Neuronal stem cell (in vitro differentiated cells): ENCODE results near the gene ORMDL1.
A peak's percentile ranks its signal among the peaks of the same experiment; 100 is the strongest.

Experiments
- DNase-seq: peaks from one replicate; pipeline ENCODE4 v3.0.0-alpha.2; 2013; ENCODE audit warnings: low spot score
- H2AFZ ChIP-seq: one replicate; pipeline ENCODE4 v1.6.1; 2013; ENCODE audit warnings: mild to moderate bottlenecking, low read length, inconsistent platforms
- H2AK5ac ChIP-seq: 2 replicates; pipeline ENCODE4 v1.6.1; 2013; ENCODE audit warnings: low read depth, mild to moderate bottlenecking, inconsistent platforms, low read length, moderate library complexity, mixed read lengths
- H2BK120ac ChIP-seq: 2 replicates; pipeline ENCODE4 v1.6.1; 2013; ENCODE audit warnings: low read depth, mild to moderate bottlenecking, inconsistent platforms, low read length, moderate library complexity, mixed read lengths
- H2BK12ac ChIP-seq: one replicate; pipeline ENCODE4 v1.6.1; 2013; ENCODE audit warnings: low read length, inconsistent platforms
- H2BK15ac ChIP-seq: 2 replicates; pipeline ENCODE4 v1.6.1; 2013; ENCODE audit warnings: mild to moderate bottlenecking, low read length, inconsistent platforms, mixed read lengths
- H2BK5ac ChIP-seq: one replicate; pipeline ENCODE4 v1.6.1; 2013; ENCODE audit warnings: inconsistent platforms, mild to moderate bottlenecking, low read length, moderate library complexity
- H3K14ac ChIP-seq: one replicate; pipeline ENCODE4 v1.6.1; 2013; ENCODE audit warnings: low read length, inconsistent platforms
- H3K18ac ChIP-seq: 2 replicates; pipeline ENCODE4 v1.6.1; 2013; ENCODE audit warnings: low read length, inconsistent platforms
- H3K23ac ChIP-seq: 2 replicates; pipeline ENCODE4 v1.6.1; 2013; ENCODE audit warnings: low read depth, mild to moderate bottlenecking, mixed read lengths, low read length, inconsistent platforms; ENCODE audit not compliant: poor library complexity
- H3K27ac ChIP-seq: replicated peaks from 3 replicates; pipeline ENCODE4 v1.5.1; 2013; ENCODE audit warnings: low read length, inconsistent platforms
- H3K27me3 ChIP-seq, 3 experiments: 2 replicates each; pipeline ENCODE4 v1.6.1; 2013; ENCODE audit warnings: low read length in 3 of 3, mild to moderate bottlenecking in 2 of 3, inconsistent platforms in 1 of 3, low read depth in 1 of 3, mixed read lengths in 1 of 3, moderate library complexity in 1 of 3; ENCODE audit not compliant: control insufficient read depth in 3 of 3, insufficient read depth in 3 of 3
- H3K36me3 ChIP-seq, 2 donors: replicated peaks in 1 of 2; 2 replicates each; pipeline ENCODE4 v1.6.1; 2013; ENCODE audit warnings: low read length in 2 of 2; ENCODE audit not compliant: control insufficient read depth in 2 of 2, insufficient read depth in 2 of 2
- H3K4ac ChIP-seq: 2 replicates; pipeline ENCODE4 v1.6.1; 2013; ENCODE audit warnings: inconsistent platforms, mild to moderate bottlenecking, low read length, moderate library complexity
- H3K4me1 ChIP-seq, 2 donors: 1 replicate in 1 of 2; 2 replicates in 1 of 2; pipeline ENCODE4 v1.6.1; 2013; ENCODE audit warnings: low read length in 2 of 2, low read depth in 1 of 2; ENCODE audit not compliant: control insufficient read depth in 2 of 2, insufficient read depth in 1 of 2
- H3K4me2 ChIP-seq: one replicate; pipeline ENCODE4 v1.6.1; 2013; ENCODE audit warnings: mild to moderate bottlenecking, low read length, inconsistent platforms; ENCODE audit not compliant: insufficient read depth, poor library complexity, severe bottlenecking
- H3K4me3 ChIP-seq, 2 donors: 2 replicates each; pipeline ENCODE4 v1.5.1; 2013; ENCODE audit warnings: low read length in 2 of 2, mild to moderate bottlenecking in 2 of 2, inconsistent platforms in 1 of 2, moderate library complexity in 1 of 2
- H3K79me1 ChIP-seq: one replicate; pipeline ENCODE4 v1.6.1; 2013; ENCODE audit warnings: low read depth, mild to moderate bottlenecking, inconsistent platforms, low read length, moderate library complexity
- H3K9ac ChIP-seq: one replicate; pipeline ENCODE4 v1.6.1; 2013; ENCODE audit warnings: mild to moderate bottlenecking, low read depth, low read length, inconsistent platforms; ENCODE audit not compliant: poor library complexity
- H3K9me3 ChIP-seq, 2 donors: replicated peaks in 1 of 2; 2 replicates each; pipeline versions ENCODE3 to v1.6.1; 2013; ENCODE audit warnings: low read length in 2 of 2, mild to moderate bottlenecking in 2 of 2, inconsistent platforms in 1 of 2, low read depth in 1 of 2, mixed read lengths in 1 of 2, moderate library complexity in 1 of 2; ENCODE audit not compliant: control insufficient read depth in 2 of 2, insufficient read depth in 1 of 2
- H4K8ac ChIP-seq: one replicate; pipeline ENCODE4 v1.6.1; 2013; ENCODE audit warnings: low read depth, mild to moderate bottlenecking, inconsistent platforms, low read length, moderate library complexity
- H4K91ac ChIP-seq: one replicate; pipeline ENCODE4 v1.6.1; 2013; ENCODE audit warnings: low read length, low read depth, mild to moderate bottlenecking, inconsistent platforms; ENCODE audit not compliant: poor library complexity
- WGBS, 2 donors: extraction: QIAGEN DNeasy Blood & Tissue Kit; methylation state at CpG; one replicate each; pipeline ENCODE4 v1.1.7; 2013; ENCODE audit warnings: missing lambda C conversion rate in 2 of 2, mixed read lengths in 1 of 2; ENCODE audit not compliant: insufficient read length in 2 of 2, insufficient replicate concordance in 1 of 2; ENCODE audit errors: extremely low coverage in 2 of 2; 5-methylcytosine and 5-hydroxymethylcytosine counted together

The ORMDL1 gene

DNA sequence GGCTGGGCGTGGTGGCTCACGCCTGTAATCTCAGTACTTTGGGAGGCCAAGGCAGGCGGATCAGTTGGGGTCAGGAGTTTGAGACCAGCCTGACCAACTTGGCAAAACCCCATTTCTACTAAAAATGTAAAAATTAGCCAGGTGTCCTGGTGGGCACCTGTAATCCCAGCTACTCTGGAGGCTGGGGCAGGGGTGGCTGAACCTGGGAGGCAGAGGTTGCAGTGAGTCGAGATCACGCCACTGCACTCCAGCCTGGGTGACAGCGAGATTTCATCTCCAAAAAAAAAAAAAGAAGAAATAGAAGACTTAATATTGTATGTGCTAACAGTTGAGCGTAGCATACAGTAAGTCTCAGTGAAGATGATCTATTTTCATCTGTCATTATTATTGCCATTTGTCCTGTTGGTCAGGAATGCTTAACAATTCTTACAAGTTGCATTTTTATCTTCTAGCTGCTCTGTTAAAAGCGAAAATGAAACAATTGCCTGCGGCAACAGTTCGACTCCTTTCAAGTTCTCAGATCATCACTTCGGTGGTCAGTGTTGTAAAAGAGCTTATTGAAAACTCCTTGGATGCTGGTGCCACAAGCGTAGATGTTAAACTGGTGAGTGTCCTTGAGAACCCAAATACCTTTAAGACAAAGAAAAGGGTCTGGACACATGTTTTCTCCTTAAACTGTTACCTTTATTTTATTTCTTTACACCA is 7.4 kb upstream of the ORMDL1 start:
- Histone ChIP-seq H3K79me1 (no peaks in the 10 kb centered on the region), H3K27me3 (no peaks in the 10 kb centered on the region), H2BK5ac (no peak overlapping the region), H3K14ac (no peak overlapping the region), H3K18ac (no peak overlapping the region), H3K36me3 (peaks cover 7 to 97% of the 10 kb centered on the region in 2 donors), H3K9ac (no peak overlapping the region), H4K91ac (no peak overlapping the region), H3K9me3 (no peaks in the 10 kb centered on the region), H2BK15ac (no peak overlapping the region), H2AK5ac (no peak overlapping the region), H3K27ac (no peak overlapping the region), H3K23ac (no peak overlapping the region), H3K4ac (no peak overlapping the region), H2BK12ac (no peak overlapping the region), H4K8ac (no peak overlapping the region), H3K4me3 (no peak overlapping the region), H2AFZ (no peak overlapping the region), H3K4me1 (no peaks in the 10 kb centered on the region), H3K4me2 (no peak overlapping the region), H2BK120ac (no peak overlapping the region)
- DNase-seq: no peak
- WGBS, 2 donors: no CpG with 5 or more reads among the region's 12 CpGs

DNA sequence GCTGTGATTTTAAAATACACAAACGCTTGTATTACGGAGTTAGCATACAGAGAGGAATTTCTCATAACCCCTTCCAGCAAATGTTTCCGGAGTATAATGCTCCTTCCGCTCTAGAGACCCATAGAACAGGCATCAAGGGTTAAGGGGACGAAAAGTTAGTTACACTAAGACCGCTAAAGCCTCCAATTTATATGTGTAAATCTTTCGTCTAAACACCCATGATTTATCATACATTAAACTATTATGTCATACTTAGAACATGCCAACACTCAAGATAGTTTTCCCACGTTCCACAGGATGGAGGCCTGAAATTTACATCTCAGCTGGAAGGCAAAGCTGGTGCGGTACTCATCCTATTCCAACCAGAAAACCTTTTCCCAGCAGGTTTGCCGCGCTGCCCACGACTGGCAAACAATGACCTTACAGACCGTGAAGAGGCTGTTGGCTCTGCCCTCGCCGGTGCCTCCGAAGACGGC is 650 bp downstream of the ORMDL1 start:
- Histone ChIP-seq H2BK120ac (no peak overlapping the region), H3K14ac (peak overlapping the region; percentile 98)

DNA sequence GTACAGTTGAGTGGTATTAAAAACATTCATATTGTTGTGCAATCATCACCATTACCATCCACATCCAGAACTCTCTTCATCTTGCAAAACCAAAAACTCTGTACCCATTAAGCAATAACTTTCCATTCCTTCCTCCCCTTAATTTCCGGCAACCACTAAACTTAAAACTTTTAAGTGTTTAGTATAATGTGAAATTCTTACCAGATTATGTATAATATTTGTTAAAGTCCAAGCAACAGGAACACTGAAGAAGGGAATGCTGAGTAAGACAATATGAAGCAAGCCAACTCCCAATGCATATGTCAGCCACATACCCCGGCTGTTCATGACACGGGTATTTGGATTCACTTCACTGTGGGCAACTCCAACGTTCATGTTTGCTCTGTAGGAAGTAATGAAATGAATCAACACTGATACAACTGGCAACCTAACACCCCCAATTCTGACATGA is 1.9 kb downstream of the ORMDL1 start:
- no peak overlapping the region for H2BK5ac ChIP-seq
- no peak overlapping the region for H3K9ac ChIP-seq
- H2AFZ ChIP-seq: no peak overlapping the region
- no peak overlapping the region for H2BK15ac ChIP-seq
- no peaks in the 10 kb centered on the region for H3K27me3 ChIP-seq
- no peak overlapping the region for H3K27ac ChIP-seq
- H2AK5ac ChIP-seq: no peak overlapping the region
- no CpG with 5 or more reads among the region's 4 CpGs for WGBS, 2 donors
- no peak overlapping the region for H3K14ac ChIP-seq
- peaks cover 2% of the 10 kb centered on the region for H3K79me1 ChIP-seq
- no peak overlapping the region for H3K4ac ChIP-seq
- no peak for DNase-seq
- H3K4me2 ChIP-seq: no peak overlapping the region
- H3K18ac ChIP-seq: no peak overlapping the region
- no peak overlapping the region for H4K91ac ChIP-seq
- no peak overlapping the region for H2BK120ac ChIP-seq
- H3K4me1 ChIP-seq: peaks cover 2 to 5% of the 10 kb centered on the region in 2 donors
- H3K23ac ChIP-seq: no peak overlapping the region
- peaks cover 10 to 71% of the 10 kb centered on the region in 2 donors for H3K36me3 ChIP-seq
- peak overlapping the region in 1 of 2 donors; percentile 75 for H3K4me3 ChIP-seq
- no peak overlapping the region for H4K8ac ChIP-seq
- H2BK12ac ChIP-seq: no peak overlapping the region
- H3K9me3 ChIP-seq: no peaks in the 10 kb centered on the region

More for the DNA sequence above, 650 bp downstream of the ORMDL1 start:
- WGBS, 2 donors: no CpG with 5 or more reads among the region's 17 CpGs
- Histone ChIP-seq H4K8ac (no peak overlapping the region), H3K4me2 (peak overlapping the region; percentile 69), H2AFZ (peak overlapping the region; percentile 97), H3K36me3 (peaks cover 10 to 72% of the 10 kb centered on the region in 2 donors), H4K91ac (no peak overlapping the region), H3K4ac (no peak overlapping the region), H3K4me1 (peaks cover 2 to 5% of the 10 kb centered on the region in 2 donors), H2BK15ac (peak overlapping the region; percentile 92), H3K23ac (peak overlapping the region; percentile 99), H2BK12ac (no peak overlapping the region), H3K79me1 (peaks cover 2% of the 10 kb centered on the region), H2BK5ac (peak overlapping the region; percentile 96), H3K18ac (peak overlapping the region; percentile 100), H3K27ac (peak overlapping the region; percentile 96), H3K9me3 (no peaks in the 10 kb centered on the region), H3K9ac (peak overlapping the region; percentile 96), H3K4me3 (peak overlapping the region; percentile 75 to 95), H2AK5ac (no peak overlapping the region), H3K27me3 (no peaks in the 10 kb centered on the region)
- no peak for DNase-seq

DNA sequence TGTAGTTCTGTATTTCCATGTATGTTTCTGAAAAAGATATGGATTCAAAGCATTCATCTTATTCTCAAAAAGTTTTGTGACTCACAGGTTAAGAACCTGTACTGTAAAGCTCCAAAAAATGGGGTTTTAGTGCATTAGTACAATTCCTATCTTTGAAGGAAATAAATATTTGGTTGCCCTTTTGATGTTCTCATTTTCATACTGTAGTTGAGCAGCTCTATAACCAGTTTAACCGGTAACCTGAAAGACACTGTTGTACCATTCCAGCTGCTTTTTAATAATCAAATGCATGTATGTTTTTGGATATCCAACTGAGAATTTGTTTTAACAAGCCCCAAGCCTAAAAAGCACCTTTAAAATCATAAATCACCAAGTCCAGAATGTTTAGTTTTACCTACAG is 11.9 kb downstream of the ORMDL1 start:
- Histone ChIP-seq H2BK5ac (no peak overlapping the region), H3K36me3 (peaks cover 6 to 95% of the 10 kb centered on the region in 2 donors)
- WGBS, 2 donors: no CpG with 5 or more reads among the region's 1 CpG

More for the DNA sequence above, 11.9 kb downstream of the ORMDL1 start:
- Histone ChIP-seq H2BK12ac (no peak overlapping the region), H3K4me2 (no peak overlapping the region), H3K9ac (no peak overlapping the region), H3K9me3 (no peaks in the 10 kb centered on the region), H3K23ac (no peak overlapping the region), H3K4me1 (no peaks in the 10 kb centered on the region), H4K91ac (no peak overlapping the region), H3K79me1 (no peaks in the 10 kb centered on the region), H3K27ac (no peak overlapping the region), H3K4ac (no peak overlapping the region), H2AK5ac (no peak overlapping the region), H2AFZ (no peak overlapping the region), H3K4me3 (no peak overlapping the region), H3K18ac (no peak overlapping the region), H4K8ac (no peak overlapping the region), H3K14ac (no peak overlapping the region), H2BK120ac (no peak overlapping the region), H2BK15ac (no peak overlapping the region), H3K27me3 (no peaks in the 10 kb centered on the region)
- DNase-seq: no peak
